HG03066 (cell line): ENCODE data around the gene PPP3CB.
"Not testable (repeated sequence)": the region's sequence is repeated elsewhere in the genome, so short reads cannot be mapped to it uniquely, and the experiment has no call there.

Source experiments
- ATAC-seq: cut with Tn5 transposase; IDR thresholded peaks from one replicate; pipeline ENCODE4 v1.9.1; 2021; ENCODE audit warnings: low read depth; ENCODE audit not compliant: unreplicated experiment

The PPP3CB gene

DNA sequence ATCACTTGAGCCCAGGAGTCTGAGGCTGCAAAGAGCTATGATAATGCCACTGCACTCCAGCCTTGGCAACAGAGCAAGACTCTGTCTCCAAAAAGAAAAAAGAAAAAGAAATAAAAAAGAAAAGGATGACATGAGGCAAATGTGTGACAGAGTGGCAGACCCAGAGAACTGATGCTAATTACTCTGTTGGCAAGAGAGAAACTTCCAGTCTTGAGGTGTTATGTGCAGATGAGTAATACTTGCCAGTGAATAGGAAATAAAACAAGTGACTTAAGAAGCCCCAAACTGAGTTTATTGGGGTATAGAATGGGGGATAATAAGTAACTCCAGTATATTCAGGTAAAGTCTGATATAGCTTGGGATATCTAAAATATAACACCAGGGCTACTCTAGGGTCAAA lies 72.5 kb downstream of the PPP3CB start:
- ATAC-seq: no peak

DNA sequence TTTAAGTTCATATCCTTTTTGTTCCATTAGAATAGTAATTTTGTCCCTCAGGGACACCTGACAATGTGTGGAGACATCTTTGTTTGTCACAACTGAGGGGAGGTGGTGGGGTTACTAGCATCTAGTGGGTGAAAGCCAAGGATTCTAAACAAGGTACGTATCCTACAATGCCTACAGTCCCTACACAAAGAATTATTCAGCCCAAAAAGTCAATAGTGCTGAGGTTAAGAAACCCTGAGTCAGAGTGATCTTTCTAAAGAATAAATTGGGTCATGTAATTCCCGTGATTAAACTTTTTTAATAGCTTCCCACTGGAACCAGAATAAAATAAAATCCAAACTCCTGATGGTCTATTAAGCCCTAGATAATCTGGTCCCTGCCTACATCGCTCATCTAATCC lies 79.3 kb downstream of the PPP3CB start:
- ATAC-seq: no peak

DNA sequence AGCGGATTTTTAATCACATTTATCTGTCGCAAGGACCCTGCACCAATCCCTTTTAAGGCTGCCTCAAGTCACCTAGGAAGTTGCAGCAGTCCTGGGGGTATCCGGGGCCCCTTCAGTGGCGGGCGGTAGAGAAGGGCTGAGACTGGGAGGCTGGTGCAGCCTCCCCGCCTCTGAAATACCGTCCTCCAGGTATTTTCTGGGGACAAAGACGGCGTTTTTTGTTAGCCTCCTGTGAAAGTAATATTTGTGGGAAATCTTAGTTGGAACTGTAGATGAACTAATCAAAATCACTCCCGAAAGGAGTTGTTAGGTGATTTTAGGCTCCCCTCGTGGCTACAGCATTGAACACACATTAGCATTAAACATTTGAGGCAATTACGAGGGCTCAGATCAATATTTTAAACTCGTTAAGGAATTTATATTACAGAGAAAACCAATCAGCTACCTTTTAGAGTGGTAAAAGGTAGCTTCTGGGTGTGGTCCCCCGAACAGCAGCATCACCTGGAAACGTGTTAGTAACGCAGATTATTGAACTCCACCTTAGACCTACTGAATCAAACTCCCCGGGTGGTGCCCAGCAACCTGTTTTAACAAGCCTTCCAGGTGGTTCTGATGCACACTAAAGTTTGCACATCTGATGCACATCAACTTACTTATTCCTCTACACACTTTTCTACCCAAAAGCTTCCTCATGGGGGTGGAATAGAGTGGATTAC lies 81.4 kb downstream of the PPP3CB start:
- ATAC-seq: peak; percentile 23

- ATAC-seq: peak; percentile 90
These were observed 82.1 kb downstream of the PPP3CB start, which contains the start of gene ANXA7 for GRCh38 chr10:73413528-73414229. TSS of gene ANXA7 (minus strand) at chr10:73414058. CDS start at chr10:73400856, 13,202 bp downstream.

DNA sequence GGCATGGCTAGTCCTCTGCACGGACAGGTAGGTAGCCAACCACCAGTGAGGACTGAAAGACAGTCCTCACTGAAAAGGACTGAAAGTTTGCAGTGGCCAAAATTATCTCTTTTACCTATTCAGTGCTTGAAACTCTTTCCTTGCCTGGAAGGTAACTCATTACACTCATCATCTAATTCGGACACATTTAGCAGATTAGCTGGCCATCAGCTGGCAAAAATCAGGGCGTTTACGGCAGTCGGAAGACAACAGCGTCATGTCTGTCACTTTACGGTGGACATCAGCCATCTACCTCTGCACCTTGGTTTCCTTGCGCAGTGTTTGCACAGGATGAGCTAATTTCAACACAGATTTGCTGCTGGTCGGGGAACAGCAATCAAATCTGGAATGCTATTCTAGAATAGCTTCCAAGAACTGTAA lies 82.7 kb downstream of the PPP3CB start:
- ATAC-seq: peak; percentile 33

GRCh38 chr10:73410897-73411296 lies 84.9 kb downstream of the PPP3CB start:
- ATAC-seq: no peak

- ATAC-seq: no peak
These were observed 86.8 kb downstream of the PPP3CB start for GRCh38 chr10:73408978-73409521.

DNA sequence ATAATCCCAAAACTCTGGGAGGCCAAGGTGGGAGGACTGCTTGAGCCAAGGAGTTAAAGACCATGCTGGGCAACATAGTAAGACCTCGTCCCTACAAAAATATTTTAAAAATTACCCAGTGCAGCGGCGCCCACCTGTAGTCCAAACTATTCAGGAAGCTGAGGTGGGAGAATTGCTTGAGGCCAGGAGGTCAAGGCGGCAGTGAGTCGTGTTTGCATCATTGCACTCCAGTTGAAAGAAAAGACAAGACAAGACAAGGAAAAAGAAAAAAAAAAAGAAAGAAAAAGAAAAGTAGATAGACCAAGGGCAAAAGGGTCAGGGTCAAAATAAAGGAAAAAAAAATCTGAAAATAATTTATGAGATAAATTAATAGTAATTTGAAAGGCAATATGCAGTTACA lies 87.8 kb downstream of the PPP3CB start:
- ATAC-seq: no peak

- ATAC-seq: no peak
These were observed 88.3 kb downstream of the PPP3CB start for GRCh38 chr10:73407495-73407894.

- no peak for ATAC-seq
These were observed 89.0 kb downstream of the PPP3CB start for GRCh38 chr10:73406846-73407245.

- no peak for ATAC-seq
These were observed 90.3 kb downstream of the PPP3CB start for GRCh38 chr10:73405556-73405955.

- ATAC-seq: no peak
These were observed 91.1 kb downstream of the PPP3CB start for GRCh38 chr10:73404690-73405089.

DNA sequence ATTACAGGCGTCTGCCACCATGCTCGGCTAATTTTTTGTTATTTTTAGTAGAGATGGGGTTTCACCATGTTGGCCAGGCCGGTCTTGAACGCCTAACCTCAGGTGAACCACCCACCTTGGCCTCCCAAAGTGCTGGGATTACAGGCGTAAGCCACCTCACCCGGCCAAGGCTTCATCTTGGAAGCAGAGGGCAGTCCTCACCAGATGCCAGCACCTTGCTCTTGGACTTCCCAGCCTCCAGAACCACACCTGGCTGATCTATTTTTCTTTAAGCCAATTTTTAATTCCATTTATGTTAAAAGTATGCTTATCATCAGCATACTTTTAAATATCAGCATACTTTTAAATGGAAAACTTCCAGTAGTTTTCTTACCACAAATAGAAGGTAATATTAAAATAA lies 94.2 kb downstream of the PPP3CB start:
- ATAC-seq: no peak

- no peak for ATAC-seq
These were observed 96.8 kb downstream of the PPP3CB start for GRCh38 chr10:73399063-73399462.

DNA sequence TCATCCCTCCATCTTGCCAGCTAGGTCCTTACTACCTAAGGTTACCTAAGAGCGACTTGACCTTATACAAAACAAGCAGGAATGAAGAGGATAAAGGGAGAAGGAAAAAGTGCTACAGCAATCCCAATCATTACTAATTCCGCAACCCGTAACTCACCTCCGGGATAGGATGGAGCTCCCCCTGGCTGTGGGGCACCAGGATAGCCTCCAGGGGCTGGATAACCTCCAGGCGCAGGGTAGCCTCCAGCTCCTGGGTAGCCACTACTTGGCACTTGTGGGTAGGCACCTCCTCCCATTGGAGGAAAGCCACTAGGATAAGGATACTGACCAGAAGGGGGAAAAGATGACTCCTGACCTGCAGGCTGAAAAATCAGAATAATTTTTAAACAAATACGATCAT lies 97.8 kb downstream of the PPP3CB start:
- ATAC-seq: no peak

- not testable (repeated sequence) for ATAC-seq
These were observed 101.5 kb downstream of the PPP3CB start for GRCh38 chr10:73394325-73394724.

GRCh38 chr10:73388228-73388627 lies 107.6 kb downstream of the PPP3CB start:
- ATAC-seq: no peak

- ATAC-seq: no peak
These were observed 109.2 kb downstream of the PPP3CB start for GRCh38 chr10:73386583-73386982.
